Glomerular endothelial cell (primary cell): ENCODE data around the gene PAPPA. TPM values are rescaled to one million over a fixed set of nuclear protein-coding genes. Genes with fewer than 3 reads are reported as not detected.

ENCODE experiments used
- DNase-seq: peaks from one replicate; pipeline ENCODE4 v3.0.0-alpha.2; 2011; ENCODE audit warnings: low read depth, low spot score; ENCODE audit errors: extremely low read depth
- total RNA-seq: library from RNA; depleted of rRNA; stranded (reverse); fragments of >200 nt; gene quantifications from 2 replicates; pipeline ENCODE4 v1.2.3, GENCODE V29; 2015

Gene PAPPA
- total RNA-seq, 1 donor from 2014 or later: 13.1 TPM

- no peak for DNase-seq
Observed at GRCh38 chr9:116309900-116310611, 156.5 kb downstream of the PAPPA start.

DNA sequence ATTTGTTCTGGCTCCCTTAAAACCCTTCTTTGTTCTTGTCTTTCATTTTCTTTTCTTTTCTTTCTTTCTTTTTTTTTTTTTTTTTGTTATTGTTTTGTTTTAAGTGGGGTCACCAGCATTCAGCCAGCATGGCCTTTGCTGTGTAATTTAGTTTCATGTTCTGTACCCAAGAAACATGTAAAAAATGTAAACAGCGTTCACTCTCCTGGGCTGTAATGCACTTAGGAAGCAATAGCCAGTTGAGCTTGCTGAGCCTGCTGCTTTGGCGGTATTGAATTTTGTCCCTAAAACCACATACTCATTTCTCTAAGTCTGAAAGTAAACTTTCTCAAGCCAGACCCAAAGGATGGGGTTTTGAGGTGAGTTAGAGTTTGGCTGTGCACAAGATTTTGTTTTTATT, 158.6 kb downstream of the PAPPA start:
- DNase-seq: no peak

- no peak for DNase-seq
Observed at GRCh38 chr9:116313638-116314037, 160.0 kb downstream of the PAPPA start.

- no peak for DNase-seq
Observed at GRCh38 chr9:116316246-116316645, 162.7 kb downstream of the PAPPA start.

DNA sequence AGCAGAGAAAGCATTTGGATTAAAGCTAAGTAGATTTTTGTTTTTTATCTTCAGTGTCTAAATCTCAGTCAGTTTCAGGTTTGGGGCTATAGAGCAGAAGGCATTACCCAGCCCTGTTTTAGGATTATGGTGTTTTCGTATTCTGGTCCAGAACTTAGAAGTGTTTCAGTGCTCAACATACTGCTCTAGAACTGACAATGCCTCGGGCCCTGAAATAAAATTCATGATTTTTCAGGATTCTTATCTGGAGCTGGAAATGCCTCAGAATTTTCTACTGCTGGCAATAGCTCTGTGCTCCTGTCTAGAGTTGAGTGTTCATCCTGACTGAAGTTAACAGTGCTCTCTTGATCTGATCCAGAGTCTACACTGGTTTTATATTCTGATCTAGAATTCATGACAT, 163.9 kb downstream of the PAPPA start:
- DNase-seq: no peak

GRCh38 chr9:116318468-116319374, 165.1 kb downstream of the PAPPA start:
- no peak for DNase-seq

- DNase-seq: no peak
Observed at GRCh38 chr9:116319480-116319879, 165.9 kb downstream of the PAPPA start.

DNA sequence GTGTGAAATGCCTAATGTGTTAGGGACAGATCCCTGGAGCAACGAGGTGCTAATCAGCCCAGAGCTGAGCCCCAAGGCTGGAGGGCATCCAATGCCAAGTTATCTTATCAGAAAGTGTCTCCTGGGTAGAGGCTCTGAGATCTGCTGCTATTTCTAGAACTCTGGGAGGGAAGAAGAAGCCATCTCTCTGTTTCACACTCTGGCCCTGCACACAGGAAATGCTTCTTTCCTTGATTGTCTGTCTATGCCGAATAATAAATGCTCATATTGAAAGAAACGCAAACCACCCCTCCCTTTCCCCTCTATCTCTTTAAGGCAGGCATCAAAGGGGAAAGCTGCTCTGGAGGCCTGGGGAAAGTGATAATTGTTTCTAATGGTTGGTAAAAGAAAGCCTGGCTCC, 166.7 kb downstream of the PAPPA start:
- no peak for DNase-seq

GRCh38 chr9:116322521-116322920, 168.9 kb downstream of the PAPPA start:
- DNase-seq: no peak

GRCh38 chr9:116323012-116323411, 169.4 kb downstream of the PAPPA start:
- no peak for DNase-seq

DNA sequence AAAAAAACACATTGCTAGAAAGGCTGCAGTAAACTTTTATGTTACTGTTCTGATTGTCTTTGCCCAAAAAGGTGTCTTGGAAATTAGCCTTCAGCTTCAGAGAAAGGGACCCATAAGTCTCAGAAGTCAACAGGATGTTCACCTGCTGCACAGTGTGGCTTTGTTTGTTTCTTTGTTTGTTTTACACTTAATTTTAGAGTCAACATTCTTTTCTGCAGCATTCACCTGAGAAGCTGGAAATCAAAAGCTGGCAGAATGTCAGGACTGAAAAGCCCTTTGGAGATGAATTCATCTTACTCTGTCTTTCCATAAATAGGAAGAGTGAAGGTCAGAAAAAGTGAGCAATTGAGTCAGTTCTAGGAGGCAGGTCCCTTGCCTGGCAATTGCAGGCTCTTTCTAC, 170.0 kb downstream of the PAPPA start:
- DNase-seq: no peak

- no peak for DNase-seq
Observed at GRCh38 chr9:116325924-116326323, 172.3 kb downstream of the PAPPA start.

GRCh38 chr9:116327701-116328405, 174.3 kb downstream of the PAPPA start:
- no peak for DNase-seq

DNA sequence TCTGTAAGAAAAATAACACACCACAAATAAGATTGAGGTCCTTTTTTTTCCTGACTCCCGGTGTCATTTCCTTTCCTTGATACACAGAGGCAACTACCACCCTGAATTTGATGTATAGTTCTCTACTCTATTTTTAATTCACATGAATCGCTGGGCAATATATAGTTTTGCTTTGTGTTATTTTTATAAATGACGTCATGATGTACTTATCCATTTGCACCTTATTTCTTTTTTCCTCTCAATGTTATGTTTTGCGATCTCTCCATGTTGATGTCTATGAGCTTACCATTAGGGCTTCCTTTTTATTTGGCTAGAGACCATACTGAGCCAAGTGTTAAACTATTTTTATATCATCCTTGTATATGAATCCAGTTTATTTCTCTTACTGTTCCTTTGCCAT, 175.9 kb downstream of the PAPPA start:
- no peak for DNase-seq

GRCh38 chr9:116331241-116331640, 177.7 kb downstream of the PAPPA start:
- DNase-seq: no peak

DNA sequence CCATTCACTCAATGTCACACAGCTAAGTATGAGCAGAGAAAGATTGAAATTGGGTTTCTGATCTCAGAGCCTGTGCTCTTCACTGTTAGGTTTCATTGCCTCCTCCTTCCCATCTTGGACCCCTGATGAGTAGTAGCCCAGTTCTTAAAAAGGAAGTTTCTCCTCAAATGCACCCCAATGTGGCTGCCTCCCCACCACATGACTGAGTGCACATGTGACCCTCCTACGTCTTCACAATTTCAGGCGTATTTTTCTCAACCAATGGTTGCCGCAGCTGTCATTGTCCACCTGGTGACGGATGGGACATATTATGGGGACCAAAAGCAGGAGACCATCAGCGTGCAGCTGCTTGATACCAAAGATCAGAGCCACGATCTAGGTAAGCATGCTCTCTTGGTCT, 178.5 kb downstream of the PAPPA start:
- no peak for DNase-seq

- no peak for DNase-seq
Observed at GRCh38 chr9:116333254-116333653, 179.7 kb downstream of the PAPPA start.

GRCh38 chr9:116334546-116335150, 181.1 kb downstream of the PAPPA start:
- no peak for DNase-seq

DNA sequence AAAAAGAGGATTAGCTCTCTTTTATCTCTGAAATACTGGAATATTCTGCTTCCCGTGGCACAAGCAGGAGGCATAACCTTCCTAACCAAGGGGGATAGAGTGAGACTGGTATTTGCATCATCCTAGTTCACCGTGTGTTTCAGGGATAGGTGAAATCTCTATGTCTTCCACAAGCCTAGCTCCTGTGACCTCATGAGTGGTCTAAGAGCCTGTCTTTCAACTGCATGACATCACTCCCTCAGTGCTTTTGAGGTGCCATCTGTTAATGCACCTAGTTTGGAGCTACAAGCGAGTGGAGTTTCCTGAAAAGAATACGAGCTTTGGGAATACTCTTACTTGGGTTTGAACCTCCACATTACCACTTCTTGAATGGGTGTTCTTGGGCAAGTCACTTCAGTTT, 181.8 kb downstream of the PAPPA start:
- DNase-seq: no peak

GRCh38 chr9:116336133-116336862, 182.7 kb downstream of the PAPPA start:
- no peak for DNase-seq
